Peyer's patch (tissue), 4 donors: ENCODE measurements around the gene SESN2.

ENCODE experiments used
- POLR2A ChIP-seq, 2 donors: fragments of 450-650 bp; IDR thresholded peaks; one replicate each; pipeline ENCODE4 v1.5.1; 2017; ENCODE audit warnings: antibody characterized with exemption in 2 of 2, mild to moderate bottlenecking in 2 of 2, moderate library complexity in 2 of 2
- TF ChIP-seq, protein P1 (sequence below), 6 experiments: fragments of 450-650 bp in 4 of 6; fragments of 200-600 bp in 2 of 6; sonication (generic) in 1 of 6; IDR thresholded peaks; one replicate each; pipeline ENCODE4 v1.5.1; 2017 to 2019; ENCODE audit warnings: antibody characterized with exemption in 6 of 6, mild to moderate bottlenecking in 3 of 6, moderate library complexity in 1 of 6

GRCh38 chr1:28247612-28248272 lies 11.6 kb upstream of the SESN2 start:
- no peak for TF ChIP-seq POLR2A (IDR thresholded peaks at IDR 0.05)
- TF ChIP-seq, protein P1, sequence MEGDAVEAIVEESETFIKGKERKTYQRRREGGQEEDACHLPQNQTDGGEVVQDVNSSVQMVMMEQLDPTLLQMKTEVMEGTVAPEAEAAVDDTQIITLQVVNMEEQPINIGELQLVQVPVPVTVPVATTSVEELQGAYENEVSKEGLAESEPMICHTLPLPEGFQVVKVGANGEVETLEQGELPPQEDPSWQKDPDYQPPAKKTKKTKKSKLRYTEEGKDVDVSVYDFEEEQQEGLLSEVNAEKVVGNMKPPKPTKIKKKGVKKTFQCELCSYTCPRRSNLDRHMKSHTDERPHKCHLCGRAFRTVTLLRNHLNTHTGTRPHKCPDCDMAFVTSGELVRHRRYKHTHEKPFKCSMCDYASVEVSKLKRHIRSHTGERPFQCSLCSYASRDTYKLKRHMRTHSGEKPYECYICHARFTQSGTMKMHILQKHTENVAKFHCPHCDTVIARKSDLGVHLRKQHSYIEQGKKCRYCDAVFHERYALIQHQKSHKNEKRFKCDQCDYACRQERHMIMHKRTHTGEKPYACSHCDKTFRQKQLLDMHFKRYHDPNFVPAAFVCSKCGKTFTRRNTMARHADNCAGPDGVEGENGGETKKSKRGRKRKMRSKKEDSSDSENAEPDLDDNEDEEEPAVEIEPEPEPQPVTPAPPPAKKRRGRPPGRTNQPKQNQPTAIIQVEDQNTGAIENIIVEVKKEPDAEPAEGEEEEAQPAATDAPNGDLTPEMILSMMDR (IDR thresholded peaks at IDR 0.05), result no peak
